ENCODE measurements around the gene CHRM4.

CHRM4 gene

GRCh38 chr11:46362156-46363030 lies 29.2 kb downstream of the CHRM4 start:
- no peak for TF ChIP-seq CTCF (IDR thresholded peaks at IDR 0.05; ENCODE audit: control extremely low read depth, extremely low read depth, low read depth, missing control alignments)
- POLR2A ChIA-PET, result interaction anchor here (0.5 kb wide), 1 partner anchor 216 kb away, joined by 7 read pairs; no protein-coding TSS in a partner anchor
- CTCF ChIA-PET, result interaction anchor here (1.0 to 21.1 kb wide), 9 partner anchors 1 to 175 kb away, joined by 3 to 452 read pairs (median 9); partner anchors contain the start of gene DGKZ
- no peak for DNase-seq (ENCODE audit: extremely low spot score)

- ChIA-PET POLR2A (no interaction called here), CTCF (interaction anchor here (0.9 to 21.1 kb wide), 13 partner anchors 2 to 190 kb away, joined by 3 to 452 read pairs (median 8); partner anchors contain the start of gene DGKZ)
- DNase-seq (ENCODE audit: extremely low spot score), result peak; percentile 94
- no peak for TF ChIP-seq CTCF (IDR thresholded peaks at IDR 0.05; ENCODE audit: control extremely low read depth, extremely low read depth, low read depth, missing control alignments)
These were observed 30.1 kb downstream of the CHRM4 start for GRCh38 chr11:46361283-46362155.

GRCh38 chr11:46360878-46361277 lies 30.7 kb downstream of the CHRM4 start:
- DNase-seq (ENCODE audit: extremely low spot score), result no peak
- CTCF ChIA-PET, result interaction anchor here (0.8 to 21.1 kb wide), 12 partner anchors 3 to 191 kb away, joined by 3 to 452 read pairs (median 7); partner anchors contain the start of gene DGKZ
- POLR2A ChIA-PET, result no interaction called here
- TF ChIP-seq CTCF (IDR thresholded peaks at IDR 0.05; ENCODE audit: control extremely low read depth, extremely low read depth, low read depth, missing control alignments), result no peak

GRCh38 chr11:46359953-46360352 lies 31.6 kb downstream of the CHRM4 start:
- DNase-seq (ENCODE audit: extremely low spot score), result no peak
- no peak for TF ChIP-seq CTCF (IDR thresholded peaks at IDR 0.05; ENCODE audit: control extremely low read depth, extremely low read depth, low read depth, missing control alignments)
- ChIA-PET POLR2A (no interaction called here), CTCF (interaction anchor here (1.9 to 21.1 kb wide), 6 partner anchors 4 to 169 kb away, joined by 8 to 452 read pairs (median 9); partner anchors contain the start of gene DGKZ)

GRCh38 chr11:46357483-46357936 lies 34.1 kb downstream of the CHRM4 start:
- no peak for DNase-seq (ENCODE audit: extremely low spot score)
- TF ChIP-seq CTCF (IDR thresholded peaks at IDR 0.05; ENCODE audit: control extremely low read depth, extremely low read depth, low read depth, missing control alignments), result no peak
- CTCF ChIA-PET, result interaction anchor here (1.1 to 21.1 kb wide), 4 partner anchors 5 to 177 kb away, joined by 3 to 452 read pairs (median 228); partner anchors contain the start of gene DGKZ
- POLR2A ChIA-PET, result no interaction called here
